ENCODE data around the gene FGF11. TPM values are rescaled to one million over a fixed set of nuclear protein-coding genes. Genes with fewer than 3 reads are reported as not detected.

FGF11 gene
- total and polyA plus RNA-seq, 2 of the 13 experiments (the other 11 are each of a cell fraction or from before 2014, with no cell fraction given), result 0.20 to 7.6 TPM

- TF ChIP-seq PATZ1 (CRISPR knock-in tag; IDR thresholded peaks at IDR 0.05) (no peak), MLX (CRISPR knock-in tag; IDR thresholded peaks at IDR 0.05) (no peak), NR2F6 (IDR thresholded peaks at IDR 0.05) (no peak), NR2F6 (CRISPR knock-in tag; IDR thresholded peaks at IDR 0.05) (no peak; the same call in 1 of the 2 replicates), ZNF382 (CRISPR knock-in tag; IDR thresholded peaks at IDR 0.05; ENCODE audit: borderline replicate concordance) (no peak), RBFOX2 (IDR thresholded peaks at IDR 0.05; ENCODE audit: low read depth, low read length) (0 out of 2 replicates have a peak, but pooled peaks have one; percentile 28), NAIF1 (CRISPR knock-in tag; IDR thresholded peaks at IDR 0.05; ENCODE audit: borderline replicate concordance) (no peak), FOXM1 (CRISPR knock-in tag; IDR thresholded peaks at IDR 0.05) (no peak), ZNF234 (CRISPR knock-in tag; conservative IDR thresholded peaks at IDR 0.05) (0 out of 2 replicates have a peak, but pooled peaks have one; percentile 25), ZNF256 (CRISPR knock-in tag; conservative IDR thresholded peaks at IDR 0.05) (peak; percentile 41; the same call in 1 of the 2 replicates), ATF1 (CRISPR knock-in tag; IDR thresholded peaks at IDR 0.05) (no peak), STAT6 (CRISPR knock-in tag; IDR thresholded peaks at IDR 0.05; ENCODE audit: borderline replicate concordance) (0 out of 2 replicates have a peak, but pooled peaks have one; percentile 21), ZNF749 (CRISPR knock-in tag; IDR thresholded peaks at IDR 0.05; ENCODE audit: borderline replicate concordance) (0 out of 2 replicates have a peak, but pooled peaks have one; percentile 14), ZNF614 (CRISPR knock-in tag; IDR thresholded peaks at IDR 0.05; ENCODE audit: borderline replicate concordance) (no peak), SOX5 (CRISPR knock-in tag; IDR thresholded peaks at IDR 0.05; ENCODE audit: borderline replicate concordance) (no peak), ZSCAN21 (CRISPR knock-in tag; IDR thresholded peaks at IDR 0.05; ENCODE audit: borderline replicate concordance) (0 out of 2 replicates have a peak, but pooled peaks have one; percentile 24), PRDM15 (CRISPR knock-in tag; IDR thresholded peaks at IDR 0.05) (no peak), ZNF746 (CRISPR knock-in tag; IDR thresholded peaks at IDR 0.05) (no peak; the same call in 1 of the 2 replicates), YY1 (IDR thresholded peaks at IDR 0.05; ENCODE audit: insufficient read depth, insufficient replicate concordance, low read depth, low read length) (peak; percentile 21), ZNF770 (CRISPR knock-in tag; IDR thresholded peaks at IDR 0.05) (peak; percentile 4; the same call in 1 of the 2 replicates)
Observed at GRCh38 chr17:7445619-7445968, 6.3 kb downstream of the FGF11 start (continued).

Measured in HepG2 (cell line).